NB4 (cell line): ENCODE measurements around the gene CYP4F2.

Experiments used
- CTCF ChIP-seq: IDR thresholded peaks from one replicate; pipeline ENCODE4 v1.5.1; 2012; ENCODE audit warnings: low read depth, low read length
- MAX ChIP-seq: IDR thresholded peaks from 2 replicates; pipeline ENCODE4 v1.6.1; 2011; ENCODE audit warnings: low read depth, low read length
- MYC ChIP-seq: IDR thresholded peaks from 2 replicates; pipeline ENCODE4 v1.6.1; 2011; ENCODE audit warnings: low read depth, low read length
- POLR2A ChIP-seq: IDR thresholded peaks from 2 replicates; pipeline ENCODE4 v1.6.1; 2011; ENCODE audit warnings: mild to moderate bottlenecking; ENCODE audit not compliant: insufficient read length; ENCODE audit errors: extremely low read depth

- TF ChIP-seq CTCF (no peak), POLR2A (no peak), MAX (no peak), MYC (no peak)
Measured at GRCh38 chr19:15885167-15885566, 12.7 kb downstream of the CYP4F2 start.
